ENCODE results near the gene TMEM225.

DNA sequence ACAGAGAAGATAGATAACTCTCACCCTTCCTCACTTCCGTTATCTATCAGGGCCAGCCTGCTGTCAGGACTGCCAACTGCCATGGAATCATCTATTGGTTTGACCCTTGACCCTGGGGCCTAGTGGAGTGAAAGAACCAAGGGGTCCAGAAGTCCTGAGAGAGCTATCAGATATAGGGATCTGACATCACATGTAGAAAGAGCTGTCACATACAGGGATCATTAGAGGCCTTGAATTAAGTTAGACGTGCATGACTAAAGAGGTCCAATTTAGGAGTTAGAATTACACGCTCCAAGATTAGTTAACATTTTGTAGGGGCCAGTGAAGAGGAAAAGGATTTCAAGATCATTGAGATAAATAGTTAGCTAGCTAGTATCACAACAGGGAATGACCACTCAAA lies at the start of gene TMEM225:
- TF ChIP-seq, protein P1, sequence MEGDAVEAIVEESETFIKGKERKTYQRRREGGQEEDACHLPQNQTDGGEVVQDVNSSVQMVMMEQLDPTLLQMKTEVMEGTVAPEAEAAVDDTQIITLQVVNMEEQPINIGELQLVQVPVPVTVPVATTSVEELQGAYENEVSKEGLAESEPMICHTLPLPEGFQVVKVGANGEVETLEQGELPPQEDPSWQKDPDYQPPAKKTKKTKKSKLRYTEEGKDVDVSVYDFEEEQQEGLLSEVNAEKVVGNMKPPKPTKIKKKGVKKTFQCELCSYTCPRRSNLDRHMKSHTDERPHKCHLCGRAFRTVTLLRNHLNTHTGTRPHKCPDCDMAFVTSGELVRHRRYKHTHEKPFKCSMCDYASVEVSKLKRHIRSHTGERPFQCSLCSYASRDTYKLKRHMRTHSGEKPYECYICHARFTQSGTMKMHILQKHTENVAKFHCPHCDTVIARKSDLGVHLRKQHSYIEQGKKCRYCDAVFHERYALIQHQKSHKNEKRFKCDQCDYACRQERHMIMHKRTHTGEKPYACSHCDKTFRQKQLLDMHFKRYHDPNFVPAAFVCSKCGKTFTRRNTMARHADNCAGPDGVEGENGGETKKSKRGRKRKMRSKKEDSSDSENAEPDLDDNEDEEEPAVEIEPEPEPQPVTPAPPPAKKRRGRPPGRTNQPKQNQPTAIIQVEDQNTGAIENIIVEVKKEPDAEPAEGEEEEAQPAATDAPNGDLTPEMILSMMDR (IDR thresholded peaks at IDR 0.05) = no peak
- TF ChIP-seq POLR2A (IDR thresholded peaks at IDR 0.05) = no peak

Data from prostate gland (tissue), 2 donors.